Smooth muscle cell (in vitro differentiated cells): Measurements from ENCODE around the gene GGACT. TPM values are rescaled to one million over a fixed set of nuclear protein-coding genes. Genes with fewer than 3 reads are reported as not detected.

Experiments
- DNase-seq: peaks from one replicate; lab custom pipeline; 2025; ENCODE audit not compliant: unreplicated experiment; lab: John Stamatoyannopoulos, UW
- H2AFZ ChIP-seq: fragments of 200-600 bp; sonication (generic); 2 replicates; pipeline ENCODE4 v1.6.0; 2016; ENCODE audit warnings: antibody characterized with exemption, low read depth, mild to moderate bottlenecking
- H3F3A ChIP-seq: fragments of 200-600 bp; sonication (generic); 2 replicates; pipeline ENCODE4 v1.6.0; 2017; ENCODE audit warnings: antibody characterized with exemption, low read depth
- H3K27ac ChIP-seq: fragments of 200-600 bp; sonication (generic); 2 replicates; pipeline ENCODE4 v1.5.1; 2016; ENCODE audit warnings: low read depth, mild to moderate bottlenecking
- H3K27me3 ChIP-seq: fragments of 200-600 bp; sonication (generic); 2 replicates; pipeline ENCODE4 v1.6.1; 2016; ENCODE audit warnings: low read depth, mild to moderate bottlenecking
- H3K36me3 ChIP-seq: fragments of 200-600 bp; sonication (generic); 2 replicates; pipeline ENCODE4 v1.5.1; 2016; ENCODE audit warnings: low read depth
- H3K4me1 ChIP-seq: fragments of 200-600 bp; sonication (generic); 2 replicates; pipeline ENCODE4 v1.5.1; 2016; ENCODE audit warnings: low read depth
- H3K4me2 ChIP-seq: fragments of 200-600 bp; sonication (generic); 2 replicates; pipeline ENCODE4 v1.6.0; 2016; ENCODE audit warnings: mild to moderate bottlenecking
- H3K4me3 ChIP-seq: fragments of 200-600 bp; sonication (generic); 2 replicates; pipeline ENCODE4 v1.5.1; 2016; ENCODE audit warnings: mild to moderate bottlenecking
- H3K79me2 ChIP-seq: fragments of 200-600 bp; sonication (generic); 2 replicates; pipeline ENCODE4 v1.6.0; 2016; ENCODE audit warnings: low read depth, mild to moderate bottlenecking
- H3K9ac ChIP-seq: fragments of 200-600 bp; sonication (generic); 2 replicates; pipeline ENCODE4 v1.6.0; 2016; ENCODE audit warnings: low read depth
- H3K9me3 ChIP-seq: fragments of 200-600 bp; sonication (generic); replicated peaks from 2 replicates; pipeline ENCODE4 v1.5.1; 2016; ENCODE audit warnings: low read depth
- H4K20me1 ChIP-seq: fragments of 200-600 bp; sonication (generic); 2 replicates; pipeline ENCODE4 v1.6.0; 2016; ENCODE audit warnings: low read depth
- WGBS: methylation state at CpG from one replicate; pipeline ENCODE4 v1.1.7; 2016; ENCODE audit warnings: low lambda C conversion rate; 5-methylcytosine and 5-hydroxymethylcytosine counted together
- polyA plus RNA-seq: library from polyadenylated mRNA; unstranded; fragments of >200 nt; fragmentation: Nextera tagmentation; extraction: Ambion mirVana; gene quantifications from 2 replicates; pipeline ENCODE4 v1.2.1, GENCODE V29; 2016
- total RNA-seq: library from RNA; depleted of rRNA; stranded (reverse); fragments of >200 nt; gene quantifications from 2 replicates; pipeline ENCODE4 v1.2.3, GENCODE V29; 2014
- TF ChIP-seq, protein P1 (sequence below): fragments of 200-600 bp; sonication (generic); IDR thresholded peaks from 2 replicates; pipeline ENCODE4 v1.5.1; 2017; ENCODE audit warnings: borderline replicate concordance, mild to moderate bottlenecking, antibody characterized with exemption; ENCODE audit not compliant: insufficient read depth, poor library complexity, severe bottlenecking

The GGACT gene
- total and polyA plus RNA-seq, 2 experiments from 2014 or later = 2.5 to 7.1 TPM

DNA sequence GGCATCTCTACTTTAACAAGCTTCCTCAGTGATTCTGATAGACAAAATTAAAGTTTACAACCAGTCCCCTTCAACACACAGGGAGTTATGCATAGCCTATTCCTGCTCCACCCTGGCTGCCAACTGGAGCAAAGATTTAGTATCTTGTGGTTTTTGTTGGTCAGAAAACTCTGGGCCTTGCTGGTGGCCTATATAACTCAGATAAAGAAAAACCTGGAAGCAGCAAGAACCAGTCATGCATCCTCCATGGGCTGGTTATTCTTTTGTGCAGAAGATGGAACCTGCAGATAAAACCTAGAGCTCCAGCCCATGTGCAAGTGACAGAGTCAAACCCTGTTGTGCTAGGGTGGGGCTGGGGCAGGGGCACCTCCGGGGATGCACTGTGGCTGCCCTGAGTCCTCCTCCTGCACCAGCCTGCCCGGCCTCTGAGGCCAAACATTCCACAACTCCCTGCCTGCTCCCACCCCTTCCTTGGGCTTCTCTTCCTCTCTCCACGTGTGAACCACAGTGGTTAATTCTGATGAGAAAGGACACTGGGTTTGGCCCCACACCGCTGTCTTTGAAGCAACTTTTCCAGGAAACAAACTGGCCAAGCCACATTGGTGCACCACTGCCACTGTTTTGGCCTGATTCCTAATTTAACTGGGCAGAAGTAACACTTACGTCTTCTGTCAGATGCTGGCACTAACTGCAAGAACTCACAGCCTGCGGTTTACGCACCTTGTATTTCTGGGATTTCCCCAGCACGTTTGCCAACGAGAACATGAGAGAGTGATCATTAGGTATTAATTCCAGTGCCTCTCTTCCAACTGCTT lies 23.3 kb upstream of the GGACT start:
- Histone ChIP-seq H4K20me1 (no peaks in the 10 kb centered on the region), H3F3A (no peaks in the 10 kb centered on the region), H3K27me3 (no peaks in the 10 kb centered on the region), H3K9me3 (no peaks in the 10 kb centered on the region), H3K4me2 (no peak overlapping the region), H3K4me1 (no peaks in the 10 kb centered on the region), H3K27ac (no peak overlapping the region), H3K9ac (no peak overlapping the region), H3K36me3 (no peaks in the 10 kb centered on the region), H3K4me3 (no peak overlapping the region), H3K79me2 (no peaks in the 10 kb centered on the region), H2AFZ (no peak overlapping the region)
- 88% methylated on average over 9 of the region's 9 CpGs for WGBS
- DNase-seq = no peak
- TF ChIP-seq, protein P1, sequence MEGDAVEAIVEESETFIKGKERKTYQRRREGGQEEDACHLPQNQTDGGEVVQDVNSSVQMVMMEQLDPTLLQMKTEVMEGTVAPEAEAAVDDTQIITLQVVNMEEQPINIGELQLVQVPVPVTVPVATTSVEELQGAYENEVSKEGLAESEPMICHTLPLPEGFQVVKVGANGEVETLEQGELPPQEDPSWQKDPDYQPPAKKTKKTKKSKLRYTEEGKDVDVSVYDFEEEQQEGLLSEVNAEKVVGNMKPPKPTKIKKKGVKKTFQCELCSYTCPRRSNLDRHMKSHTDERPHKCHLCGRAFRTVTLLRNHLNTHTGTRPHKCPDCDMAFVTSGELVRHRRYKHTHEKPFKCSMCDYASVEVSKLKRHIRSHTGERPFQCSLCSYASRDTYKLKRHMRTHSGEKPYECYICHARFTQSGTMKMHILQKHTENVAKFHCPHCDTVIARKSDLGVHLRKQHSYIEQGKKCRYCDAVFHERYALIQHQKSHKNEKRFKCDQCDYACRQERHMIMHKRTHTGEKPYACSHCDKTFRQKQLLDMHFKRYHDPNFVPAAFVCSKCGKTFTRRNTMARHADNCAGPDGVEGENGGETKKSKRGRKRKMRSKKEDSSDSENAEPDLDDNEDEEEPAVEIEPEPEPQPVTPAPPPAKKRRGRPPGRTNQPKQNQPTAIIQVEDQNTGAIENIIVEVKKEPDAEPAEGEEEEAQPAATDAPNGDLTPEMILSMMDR = no peak

DNA sequence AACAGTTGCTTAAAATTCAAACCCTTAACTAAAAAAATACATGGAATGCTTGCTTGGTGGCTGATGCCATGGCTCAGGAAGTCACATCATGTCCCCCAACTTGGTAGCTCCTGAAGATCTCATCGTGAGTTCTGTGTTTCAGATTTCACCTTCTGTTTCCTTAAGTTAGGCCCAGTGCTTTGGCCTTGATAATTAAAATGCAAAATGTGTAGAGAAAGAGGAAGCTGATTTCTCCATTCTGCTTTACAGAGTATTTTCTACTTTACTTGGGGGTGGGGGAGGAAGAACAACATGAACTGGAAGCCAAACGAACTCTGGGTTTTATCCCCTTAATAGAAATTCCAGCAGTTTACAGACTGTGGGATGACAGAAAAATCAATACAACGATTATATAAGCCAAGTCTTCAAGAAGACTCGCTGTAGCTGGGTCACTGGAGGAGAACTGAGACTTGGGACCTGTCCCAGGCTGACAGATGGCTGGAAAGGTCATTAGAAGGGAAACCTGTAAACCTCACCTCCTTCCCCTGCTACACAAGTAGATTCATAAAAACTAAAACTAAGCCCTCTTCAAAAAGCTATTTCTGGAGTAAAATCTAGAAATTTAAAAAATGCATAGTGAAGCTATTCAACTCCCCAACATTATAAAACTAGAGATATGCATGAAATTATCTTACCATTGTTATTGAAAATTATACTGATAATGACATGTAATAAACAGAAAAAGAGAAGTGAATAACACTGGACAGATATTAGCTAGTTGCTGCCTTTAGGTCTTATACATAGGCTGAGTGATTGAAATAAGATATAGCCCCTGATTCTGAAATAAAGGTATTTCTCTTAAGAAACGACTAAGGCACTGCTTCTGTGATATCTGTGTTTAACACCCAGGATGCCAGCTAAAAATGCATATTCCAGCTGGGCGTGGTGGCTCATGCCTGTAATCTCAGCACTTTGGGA lies 22.1 kb upstream of the GGACT start:
- Histone ChIP-seq H3K9me3 (no peaks in the 10 kb centered on the region), H3K4me2 (no peak overlapping the region), H3K9ac (no peak overlapping the region)

DNA sequence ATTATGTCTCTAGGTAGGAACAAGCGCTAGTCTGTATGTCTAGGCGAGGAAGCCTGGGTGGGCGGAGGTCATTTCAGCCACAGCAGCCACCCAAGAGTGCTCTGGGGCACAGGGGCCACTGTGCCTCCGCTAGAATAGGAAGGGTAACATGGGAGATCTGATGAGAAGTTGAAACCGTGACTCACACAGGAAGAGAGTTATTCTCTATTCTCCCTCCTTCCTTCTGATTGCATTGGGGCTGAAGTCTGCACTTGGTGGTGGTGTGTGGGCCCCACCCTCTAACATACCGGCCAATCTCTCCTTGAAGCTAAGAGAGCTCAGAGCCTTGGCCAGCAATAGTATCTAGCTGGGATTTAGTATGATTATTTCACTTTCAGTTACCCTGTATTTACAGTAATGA lies 20.3 kb upstream of the GGACT start:
- Histone ChIP-seq H3K27ac (no peak overlapping the region), H3K4me2 (no peak overlapping the region), H3K4me3 (no peak overlapping the region), H3K9ac (no peak overlapping the region), H3K4me1 (no peaks in the 10 kb centered on the region), H3K9me3 (no peaks in the 10 kb centered on the region), H3K36me3 (no peaks in the 10 kb centered on the region), H4K20me1 (no peaks in the 10 kb centered on the region), H2AFZ (no peak overlapping the region), H3K27me3 (no peaks in the 10 kb centered on the region), H3K79me2 (no peaks in the 10 kb centered on the region), H3F3A (no peaks in the 10 kb centered on the region)
- DNase-seq = no peak
- 87% methylated on average over 6 of the region's 6 CpGs for WGBS
- TF ChIP-seq, protein P1 = no peak

More for the DNA sequence above, 22.1 kb upstream of the GGACT start:
- no peaks in the 10 kb centered on the region for H3F3A ChIP-seq
- WGBS = 91% methylated on average over 6 of the region's 6 CpGs
- no peak for DNase-seq
- H3K4me3 ChIP-seq = no peak overlapping the region
- H3K27me3 ChIP-seq = no peaks in the 10 kb centered on the region
- H3K27ac ChIP-seq = no peak overlapping the region
- no peaks in the 10 kb centered on the region for H3K79me2 ChIP-seq
- TF ChIP-seq, protein P1 = no peak
- no peaks in the 10 kb centered on the region for H3K36me3 ChIP-seq
- no peaks in the 10 kb centered on the region for H4K20me1 ChIP-seq
- H2AFZ ChIP-seq = no peak overlapping the region
- no peaks in the 10 kb centered on the region for H3K4me1 ChIP-seq
